Ascending aorta (tissue), 2 donors: ENCODE results near the gene CMPK1. TPM values are rescaled to one million over a fixed set of nuclear protein-coding genes. Genes with fewer than 3 reads are reported as not detected.

ENCODE experiments used
- DNase-seq, 2 donors: peaks; one replicate each; pipeline ENCODE4 v3.0.0-alpha.2; 2019; ENCODE audit warnings: low spot score in 2 of 2
- H3K27ac ChIP-seq, 2 donors: fragments of 200-600 bp; sonication (generic); one replicate each; pipeline ENCODE4 v1.5.1; 2016 to 2017; ENCODE audit warnings: mild to moderate bottlenecking in 1 of 2
- H3K27me3 ChIP-seq: fragments of 200-600 bp; sonication (generic); one replicate; pipeline ENCODE4 v1.5.1; 2017
- H3K36me3 ChIP-seq, 2 donors: fragments of 200-600 bp; sonication (generic); one replicate each; pipeline ENCODE4 v1.5.1; 2016
- H3K4me1 ChIP-seq, 2 donors: fragments of 200-600 bp; sonication (generic); one replicate each; pipeline ENCODE4 v1.5.1; 2016 to 2017; ENCODE audit warnings: mild to moderate bottlenecking in 1 of 2
- H3K4me3 ChIP-seq, 2 donors: fragments of 200-600 bp; sonication (generic); one replicate each; pipeline ENCODE4 v1.5.1; 2016 to 2017; ENCODE audit warnings: mild to moderate bottlenecking in 1 of 2
- H3K9me3 ChIP-seq, 2 donors: fragments of 200-600 bp; sonication (generic); one replicate each; pipeline ENCODE4 v1.5.1; 2016
- intact Hi-C: fragments of 100-400 bp; cut with DNase I; formaldehyde crosslinking; loops from one replicate; pipeline ENCODE4 v1.15.1; 2023
- total RNA-seq: library from RNA; depleted of rRNA; stranded (reverse); fragments of >200 nt; gene quantifications from one replicate; pipeline ENCODE4 v1.1.0, GENCODE V29; 2016
- TF ChIP-seq, protein P1 (sequence below), 3 experiments: fragments of 200-600 bp in 2 of 3; fragments of 450-650 bp in 1 of 3; sonication (generic) in 2 of 3; IDR thresholded peaks; one replicate each; pipeline ENCODE4 v1.5.1; 2016 to 2019; ENCODE audit warnings: antibody characterized with exemption in 3 of 3, mild to moderate bottlenecking in 1 of 3, moderate library complexity in 1 of 3

The CMPK1 gene
- total RNA-seq, 1 donor from 2014 or later = 52.5 TPM

DNA sequence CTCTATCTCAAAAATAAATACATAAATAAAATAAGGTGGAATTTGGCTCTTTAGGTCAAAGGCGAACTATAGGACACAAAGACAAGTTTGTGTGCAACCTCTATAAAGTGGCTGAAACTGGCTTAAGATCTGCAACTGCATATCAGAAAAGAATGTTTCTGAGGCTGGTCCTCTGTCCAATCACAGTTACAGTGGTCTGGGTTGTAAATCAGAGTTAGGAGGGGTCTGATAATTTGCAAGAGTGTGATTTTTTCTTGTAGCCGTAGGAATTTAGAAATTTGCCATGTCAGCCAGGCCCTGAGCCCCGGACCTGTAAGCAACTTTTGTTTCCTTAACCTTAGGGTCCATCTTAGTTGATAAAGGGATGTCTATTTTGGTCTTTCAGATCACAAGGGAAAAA lies 27.8 kb downstream of the CMPK1 start:
- Histone ChIP-seq H3K36me3 (no peaks in the 10 kb centered on the region), H3K27ac (no peak overlapping the region), H3K9me3 (no peaks in the 10 kb centered on the region), H3K4me3 (no peak overlapping the region), H3K27me3 (no peaks in the 10 kb centered on the region), H3K4me1 (no peaks in the 10 kb centered on the region)
- TF ChIP-seq, protein P1, sequence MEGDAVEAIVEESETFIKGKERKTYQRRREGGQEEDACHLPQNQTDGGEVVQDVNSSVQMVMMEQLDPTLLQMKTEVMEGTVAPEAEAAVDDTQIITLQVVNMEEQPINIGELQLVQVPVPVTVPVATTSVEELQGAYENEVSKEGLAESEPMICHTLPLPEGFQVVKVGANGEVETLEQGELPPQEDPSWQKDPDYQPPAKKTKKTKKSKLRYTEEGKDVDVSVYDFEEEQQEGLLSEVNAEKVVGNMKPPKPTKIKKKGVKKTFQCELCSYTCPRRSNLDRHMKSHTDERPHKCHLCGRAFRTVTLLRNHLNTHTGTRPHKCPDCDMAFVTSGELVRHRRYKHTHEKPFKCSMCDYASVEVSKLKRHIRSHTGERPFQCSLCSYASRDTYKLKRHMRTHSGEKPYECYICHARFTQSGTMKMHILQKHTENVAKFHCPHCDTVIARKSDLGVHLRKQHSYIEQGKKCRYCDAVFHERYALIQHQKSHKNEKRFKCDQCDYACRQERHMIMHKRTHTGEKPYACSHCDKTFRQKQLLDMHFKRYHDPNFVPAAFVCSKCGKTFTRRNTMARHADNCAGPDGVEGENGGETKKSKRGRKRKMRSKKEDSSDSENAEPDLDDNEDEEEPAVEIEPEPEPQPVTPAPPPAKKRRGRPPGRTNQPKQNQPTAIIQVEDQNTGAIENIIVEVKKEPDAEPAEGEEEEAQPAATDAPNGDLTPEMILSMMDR (IDR thresholded peaks at IDR 0.05) = no peak
- intact Hi-C loops = no loop called here
- no peak for DNase-seq

DNA sequence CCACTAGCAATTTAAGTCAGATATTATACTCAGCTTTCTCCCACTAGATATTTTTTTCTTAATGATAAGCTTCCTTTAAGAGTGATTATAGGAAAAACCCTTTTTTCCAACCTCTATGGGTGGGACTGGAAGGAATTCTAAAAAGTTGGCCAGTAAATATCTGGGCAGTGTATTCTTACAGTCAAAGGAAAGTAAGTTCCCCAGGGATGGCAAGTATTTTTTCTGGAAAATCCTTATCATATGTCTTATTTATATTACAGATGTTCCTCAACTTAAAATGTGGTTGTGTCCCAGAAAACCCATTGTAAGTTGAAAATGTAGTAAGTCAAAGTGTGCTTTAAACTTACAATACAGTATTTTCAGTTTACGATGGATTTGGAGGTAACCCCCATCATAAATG lies 29.2 kb downstream of the CMPK1 start:
- no peaks in the 10 kb centered on the region for H3K9me3 ChIP-seq
- H3K36me3 ChIP-seq = no peaks in the 10 kb centered on the region
- TF ChIP-seq, protein P1 (IDR thresholded peaks at IDR 0.05) = no peak
- no peak for DNase-seq
- no peaks in the 10 kb centered on the region for H3K4me1 ChIP-seq
- H3K27me3 ChIP-seq = no peaks in the 10 kb centered on the region
- H3K27ac ChIP-seq = no peak overlapping the region
- intact Hi-C loops = no loop called here
- no peak overlapping the region for H3K4me3 ChIP-seq

DNA sequence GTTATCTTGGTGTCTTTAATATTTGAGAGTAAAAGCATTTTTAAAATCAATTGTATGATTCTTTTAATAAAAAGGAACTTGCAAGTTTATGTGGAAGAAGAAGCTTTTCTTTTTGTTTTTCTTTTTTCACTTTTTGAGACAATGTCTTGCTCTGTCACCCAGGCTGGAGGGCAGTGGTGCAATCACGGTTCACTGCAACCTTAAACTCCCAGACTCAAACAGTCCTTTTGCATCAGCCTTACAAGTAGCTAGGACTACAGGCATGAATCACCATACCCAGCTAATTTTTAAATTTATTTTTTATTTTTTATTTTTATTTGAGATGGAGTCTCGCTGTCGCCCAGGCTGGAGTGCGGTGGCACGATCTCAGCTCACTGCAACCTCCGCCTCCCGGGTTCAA lies 34.1 kb downstream of the CMPK1 start:
- TF ChIP-seq, protein P1 (IDR thresholded peaks at IDR 0.05) = no peak
- intact Hi-C loops = no loop called here
- Histone ChIP-seq H3K4me1 (no peaks in the 10 kb centered on the region), H3K27ac (no peak overlapping the region), H3K9me3 (no peaks in the 10 kb centered on the region), H3K4me3 (no peak overlapping the region), H3K36me3 (peaks cover 26 to 30% of the 10 kb centered on the region in 2 donors), H3K27me3 (no peaks in the 10 kb centered on the region)
- DNase-seq = no peak

DNA sequence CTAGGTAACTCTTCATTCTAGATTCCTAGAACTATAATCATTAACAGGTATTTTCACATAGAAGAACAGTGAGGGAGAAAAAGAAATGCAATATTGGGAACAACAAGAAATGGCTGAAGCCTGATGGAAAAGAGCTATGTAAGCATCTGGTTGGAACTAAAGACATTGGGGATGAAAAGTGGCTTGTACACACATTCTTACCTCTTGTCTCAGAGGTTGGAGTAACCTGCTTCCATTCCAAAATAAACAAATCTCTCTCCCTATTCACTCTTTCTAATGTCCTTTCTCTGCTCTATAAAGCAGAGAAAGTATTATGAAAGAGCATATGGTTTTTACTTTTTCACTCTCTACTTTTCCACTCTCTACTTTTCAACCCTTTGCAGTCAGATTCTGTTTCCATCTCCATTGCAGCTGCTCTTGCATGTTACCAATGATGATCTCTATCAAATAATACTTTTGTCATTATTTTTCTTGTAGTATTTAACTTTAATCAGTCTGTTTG lies 37.5 kb downstream of the CMPK1 start:
- Histone ChIP-seq H3K27me3 (no peaks in the 10 kb centered on the region), H3K9me3 (no peaks in the 10 kb centered on the region), H3K36me3 (peaks cover 50 to 61% of the 10 kb centered on the region in 2 donors), H3K4me3 (no peak overlapping the region), H3K27ac (no peak overlapping the region), H3K4me1 (no peaks in the 10 kb centered on the region)
- TF ChIP-seq, protein P1 (IDR thresholded peaks at IDR 0.05) = no peak
- intact Hi-C loops = no loop called here
- DNase-seq = no peak

DNA sequence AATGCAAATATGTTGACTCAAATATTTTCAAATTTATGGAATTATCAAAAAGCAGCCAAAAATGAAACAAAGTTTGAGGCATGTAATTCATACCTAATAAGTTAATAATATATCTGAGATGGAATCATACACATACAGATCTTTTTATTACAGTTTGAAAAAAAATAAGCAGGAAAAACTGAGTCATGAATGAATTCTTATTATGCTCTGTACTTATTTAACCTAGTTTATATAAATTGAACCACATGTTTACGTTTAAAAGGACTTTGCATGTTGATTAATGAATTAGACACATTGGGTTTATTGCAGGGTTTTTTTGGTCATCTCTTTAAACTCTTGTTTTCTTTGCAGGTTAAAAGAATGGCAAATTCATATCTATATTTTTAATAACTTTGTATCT lies 40.9 kb downstream of the CMPK1 start:
- no peak overlapping the region for H3K4me3 ChIP-seq
- intact Hi-C loops = no loop called here
- TF ChIP-seq, protein P1 (IDR thresholded peaks at IDR 0.05) = no peak
- H3K4me1 ChIP-seq = no peaks in the 10 kb centered on the region
- H3K9me3 ChIP-seq = no peaks in the 10 kb centered on the region
- no peaks in the 10 kb centered on the region for H3K27me3 ChIP-seq
- H3K36me3 ChIP-seq = peaks cover 53 to 59% of the 10 kb centered on the region in 2 donors
- DNase-seq = no peak
- no peak overlapping the region for H3K27ac ChIP-seq

DNA sequence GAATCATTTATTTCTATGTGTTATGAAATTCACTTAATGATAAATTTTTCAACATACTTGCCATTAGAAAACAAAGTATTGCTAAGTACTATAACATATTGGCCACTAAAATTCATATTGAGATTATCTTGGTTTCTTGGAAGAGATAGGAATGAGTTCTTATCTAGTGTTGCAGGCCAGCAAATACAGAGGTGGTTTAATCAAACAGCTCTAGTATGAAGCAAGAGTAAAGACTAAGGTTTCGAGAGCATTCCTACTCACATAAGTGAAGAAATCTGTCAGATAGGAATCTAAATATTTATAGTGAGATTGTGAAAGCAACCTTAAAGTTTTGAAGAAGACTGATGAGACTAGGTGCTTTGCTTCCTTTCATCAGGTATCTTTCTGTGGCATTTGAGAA lies 44.6 kb downstream of the CMPK1 start:
- peaks cover 36 to 37% of the 10 kb centered on the region in 2 donors for H3K36me3 ChIP-seq
- H3K4me1 ChIP-seq = no peaks in the 10 kb centered on the region
- intact Hi-C loops = no loop called here
- TF ChIP-seq, protein P1 (IDR thresholded peaks at IDR 0.05) = no peak
- no peak overlapping the region for H3K27ac ChIP-seq
- DNase-seq = no peak
- H3K4me3 ChIP-seq = no peak overlapping the region
- H3K27me3 ChIP-seq = no peaks in the 10 kb centered on the region
- H3K9me3 ChIP-seq = no peaks in the 10 kb centered on the region
